ENCODE data around the gene C19orf44.

Gene C19orf44

GRCh38 chr19:16456652-16457194 is 39.5 kb upstream of the C19orf44 start:
- DNase-seq (ENCODE audit: low read depth): no peak
- no peak overlapping the region for H3K4me3 ChIP-seq (ENCODE audit: control insufficient read depth, low read depth, low read length)
- TF ChIP-seq CTCF (IDR thresholded peaks at IDR 0.05; ENCODE audit: control insufficient read depth, insufficient read depth, low read depth, low read length, missing control alignments): no peak

GRCh38 chr19:16457195-16457953 is 38.8 kb upstream of the C19orf44 start:
- no peak overlapping the region for H3K4me3 ChIP-seq (ENCODE audit: control insufficient read depth, low read depth, low read length)
- DNase-seq (ENCODE audit: low read depth): no peak
- no peak for TF ChIP-seq CTCF (IDR thresholded peaks at IDR 0.05; ENCODE audit: control insufficient read depth, insufficient read depth, low read depth, low read length, missing control alignments)

- no peak for DNase-seq (ENCODE audit: low read depth)
- H3K4me3 ChIP-seq (ENCODE audit: control insufficient read depth, low read depth, low read length): no peak overlapping the region
- TF ChIP-seq CTCF (IDR thresholded peaks at IDR 0.05; ENCODE audit: control insufficient read depth, insufficient read depth, low read depth, low read length, missing control alignments): no peak
Measured at GRCh38 chr19:16457954-16458331, 38.3 kb upstream of the C19orf44 start.

GRCh38 chr19:16458391-16459341 is 37.5 kb upstream of the C19orf44 start:
- DNase-seq (ENCODE audit: low read depth): no peak

GRCh38 chr19:16459680-16460079 is 36.5 kb upstream of the C19orf44 start:
- no peak for TF ChIP-seq CTCF (IDR thresholded peaks at IDR 0.05; ENCODE audit: control insufficient read depth, insufficient read depth, low read depth, low read length, missing control alignments)
- no peak overlapping the region for H3K4me3 ChIP-seq (ENCODE audit: control insufficient read depth, low read depth, low read length)
- no peak for DNase-seq (ENCODE audit: low read depth)

More at GRCh38 chr19:16458391-16459341, 37.5 kb upstream of the C19orf44 start:
- H3K4me3 ChIP-seq (ENCODE audit: control insufficient read depth, low read depth, low read length): no peak overlapping the region
- TF ChIP-seq CTCF (IDR thresholded peaks at IDR 0.05; ENCODE audit: control insufficient read depth, insufficient read depth, low read depth, low read length, missing control alignments): no peak

- no peak for TF ChIP-seq CTCF (IDR thresholded peaks at IDR 0.05; ENCODE audit: control insufficient read depth, insufficient read depth, low read depth, low read length, missing control alignments)
- no peak overlapping the region for H3K4me3 ChIP-seq (ENCODE audit: control insufficient read depth, low read depth, low read length)
- no peak for DNase-seq (ENCODE audit: low read depth)
Measured at GRCh38 chr19:16460454-16460853, 35.7 kb upstream of the C19orf44 start.
